GM23338 (cell line): Measurements from ENCODE around the gene RPN2. TPM values are rescaled to one million over a fixed set of nuclear protein-coding genes. Genes with fewer than 3 reads are reported as not detected.

Source experiments
- ATAC-seq: fragments of 200-7000 bp; cut with Tn5 transposase; 3 replicates; pipeline ENCODE4 v1.9.1; 2020
- DNase-seq: peaks from one replicate; pipeline ENCODE4 v3.0.0-alpha.2; 2015; ENCODE audit warnings: low spot score
- H2AFZ ChIP-seq: fragments of 200-600 bp; sonication (generic); 2 replicates; pipeline ENCODE4 v1.8.0; 2016; ENCODE audit warnings: antibody characterized with exemption, mild to moderate bottlenecking, moderate library complexity
- H3F3A ChIP-seq: fragments of 200-600 bp; sonication (generic); replicated peaks from 2 replicates; pipeline ENCODE4 v1.8.0; 2017; ENCODE audit warnings: antibody characterized with exemption, mixed run types, low read depth
- H3K27ac ChIP-seq: fragments of 200-600 bp; sonication (generic); 2 replicates; pipeline ENCODE4 v1.6.1; 2016; ENCODE audit warnings: low read depth
- H3K27me3 ChIP-seq: fragments of 200-600 bp; sonication (generic); 2 replicates; pipeline ENCODE4 v1.8.0; 2016; ENCODE audit warnings: mild to moderate bottlenecking, mixed run types, moderate library complexity; ENCODE audit not compliant: insufficient read depth
- H3K36me3 ChIP-seq: fragments of 200-600 bp; sonication (generic); 2 replicates; pipeline ENCODE4 v1.8.0; 2016; ENCODE audit warnings: mild to moderate bottlenecking; ENCODE audit not compliant: insufficient read depth
- H3K4me1 ChIP-seq: fragments of 200-600 bp; sonication (generic); 2 replicates; pipeline ENCODE4 v1.8.0; 2016; ENCODE audit warnings: mild to moderate bottlenecking, moderate library complexity; ENCODE audit not compliant: insufficient read depth
- H3K4me2 ChIP-seq: fragments of 200-600 bp; sonication (generic); 2 replicates; pipeline ENCODE4 v1.7.1; 2017; ENCODE audit warnings: mixed run types
- H3K4me3 ChIP-seq: fragments of 200-600 bp; sonication (generic); 2 replicates; pipeline ENCODE4 v1.6.1; 2016; ENCODE audit warnings: mixed run types
- H3K79me2 ChIP-seq: fragments of 200-600 bp; sonication (generic); replicated peaks from 2 replicates; pipeline ENCODE4 v1.8.0; 2017; ENCODE audit warnings: mild to moderate bottlenecking; ENCODE audit not compliant: insufficient read depth
- H3K9me2 ChIP-seq: fragments of 200-600 bp; sonication (generic); 2 replicates; pipeline ENCODE4 v1.8.0; 2017; ENCODE audit not compliant: insufficient read depth
- H4K20me1 ChIP-seq: fragments of 200-600 bp; sonication (generic); replicated peaks from 2 replicates; pipeline ENCODE4 v1.8.0; 2017; ENCODE audit warnings: mild to moderate bottlenecking; ENCODE audit not compliant: insufficient read depth
- H3K27ac Mint-ChIP-seq: 2 replicates; pipeline ENCODE4 v1.8.0; 2020; ENCODE audit warnings: inconsistent platforms, mild to moderate bottlenecking, moderate library complexity, mixed read lengths
- H3K27me3 Mint-ChIP-seq: 3 replicates; pipeline ENCODE4 v1.8.0; 2022; ENCODE audit warnings: low read depth, mild to moderate bottlenecking, moderate library complexity, mixed read lengths, inconsistent platforms; ENCODE audit not compliant: insufficient read depth, poor library complexity
- H3K36me3 Mint-ChIP-seq: 3 replicates; pipeline ENCODE4 v1.8.0; 2021; ENCODE audit warnings: low read depth, mild to moderate bottlenecking, inconsistent platforms, moderate library complexity, mixed read lengths
- H3K4me1 Mint-ChIP-seq: 3 replicates; pipeline ENCODE4 v1.8.0; 2020; ENCODE audit warnings: mild to moderate bottlenecking, inconsistent platforms, mixed read lengths
- H3K4me3 Mint-ChIP-seq: 3 replicates; pipeline ENCODE4 v1.8.0; 2021; ENCODE audit warnings: moderate library complexity, mild to moderate bottlenecking, inconsistent platforms, mixed read lengths
- H3K9me3 Mint-ChIP-seq: 3 replicates; pipeline ENCODE4 v1.8.0; 2020; ENCODE audit warnings: moderate library complexity, mild to moderate bottlenecking, inconsistent platforms, mixed read lengths
- CREB1 ChIP-seq: fragments of 250-450 bp; sonication (Bioruptor Pico); IDR thresholded peaks from 2 replicates; pipeline ENCODE4 v1.5.0; 2020; ENCODE audit warnings: low read depth, mild to moderate bottlenecking, moderate library complexity
- CTCF ChIP-seq, 2 experiments: fragments of 200-600 bp in 1 of 2; sonication (generic) in 1 of 2; conservative IDR thresholded peaks; 2 replicates each; pipeline versions ENCODE4 v1.5.1 to v1.6.1; 2016 to 2017; ENCODE audit warnings: antibody characterized with exemption in 2 of 2, low read depth in 2 of 2, mild to moderate bottlenecking in 2 of 2, moderate library complexity in 1 of 2
- ETS1 ChIP-seq: IDR thresholded peaks from 2 replicates; pipeline ENCODE4 v1.6.1; 2016; ENCODE audit warnings: antibody characterized with exemption
- EZH2phosphoT487 ChIP-seq: fragments of 200-600 bp; sonication (generic); IDR thresholded peaks from one replicate; pipeline ENCODE4 v1.8.1; 2018; ENCODE audit warnings: antibody characterized with exemption; ENCODE audit not compliant: unreplicated experiment
- JUNB ChIP-seq: IDR thresholded peaks from one replicate; pipeline ENCODE4 v1.6.1; 2016; ENCODE audit warnings: antibody characterized with exemption; ENCODE audit not compliant: unreplicated experiment
- NANOG ChIP-seq: IDR thresholded peaks from 2 replicates; pipeline ENCODE4 v1.6.1; 2016; ENCODE audit warnings: antibody characterized with exemption, borderline replicate concordance
- POLR2AphosphoS5 ChIP-seq: IDR thresholded peaks from 2 replicates; pipeline ENCODE4 v1.6.1; 2016; ENCODE audit warnings: antibody characterized with exemption, low read depth
- REST ChIP-seq: IDR thresholded peaks from one replicate; pipeline ENCODE4 v1.6.1; 2018; ENCODE audit warnings: antibody characterized with exemption; ENCODE audit not compliant: unreplicated experiment
- STAT1 ChIP-seq: IDR thresholded peaks from one replicate; pipeline ENCODE4 v1.6.1; 2016; ENCODE audit warnings: antibody characterized with exemption; ENCODE audit not compliant: unreplicated experiment
- ZNF114 ChIP-seq: fragments of 250-450 bp; sonication (Bioruptor Pico); IDR thresholded peaks from 2 replicates; pipeline ENCODE4 v1.5.0; 2020; ENCODE audit warnings: mild to moderate bottlenecking, moderate library complexity
- polyA plus RNA-seq: library from polyadenylated mRNA; unstranded; fragments of >200 nt; fragmentation: Nextera tagmentation; extraction: Ambion mirVana; gene quantifications from 2 replicates; pipeline ENCODE4 v1.2.1, GENCODE V29; 2016
- total RNA-seq: library from RNA; depleted of rRNA; stranded (reverse); fragments of >200 nt; shearing (Covaris generic); gene quantifications from 2 replicates; pipeline ENCODE4 v1.2.3, GENCODE V29; 2014

Gene RPN2
- total and polyA plus RNA-seq, 2 experiments from 2014 or later, result 244 to 302 TPM

- TF ChIP-seq CTCF (conservative IDR thresholded peaks at IDR 0.05; ENCODE audit: low read depth in 2 of 2), result no peak
- TF ChIP-seq REST, result no peak
Measured at GRCh38 chr20:37193226-37193625, 14.1 kb downstream of the RPN2 start (continued).

GRCh38 chr20:37193821-37194220 is 14.7 kb downstream of the RPN2 start:
- peaks cover 79% of the 10 kb centered on the region for H4K20me1 ChIP-seq
- ATAC-seq, result no peak
- TF ChIP-seq REST, result no peak
- TF ChIP-seq CREB1, result no peak
- no peak for TF ChIP-seq STAT1
- TF ChIP-seq JUNB, result no peak
- no peak for TF ChIP-seq ETS1
- no peak for TF ChIP-seq EZH2phosphoT487
- no peak for TF ChIP-seq NANOG
- no peak for TF ChIP-seq ZNF114
- TF ChIP-seq POLR2AphosphoS5, result no peak
- TF ChIP-seq CTCF (conservative IDR thresholded peaks at IDR 0.05; ENCODE audit: low read depth in 2 of 2), result no peak

More at GRCh38 chr20:37193821-37194220, 14.7 kb downstream of the RPN2 start:
- Mint-ChIP-seq H3K4me1 (peaks cover 34% of the 10 kb centered on the region), H3K27me3 (peaks cover 10% of the 10 kb centered on the region), H3K36me3 (peaks cover 54% of the 10 kb centered on the region), H3K4me3 (no peak overlapping the region; the same call in 2 of the 3 replicates), H3K9me3 (no peaks in the 10 kb centered on the region), H3K27ac (peak overlapping the region; percentile 92)
- peaks cover 98% of the 10 kb centered on the region for H3K79me2 ChIP-seq
- H3K4me3 ChIP-seq, result no peak overlapping the region
- 0 out of 2 replicates have a peak overlapping the region, but pooled peaks have one; percentile 73 for H3K27ac ChIP-seq
- no peaks in the 10 kb centered on the region for H3K27me3 ChIP-seq
- H3K36me3 ChIP-seq, result peaks cover 10% of the 10 kb centered on the region
- no peak overlapping the region for H3K4me2 ChIP-seq
- DNase-seq, result no peak
- H2AFZ ChIP-seq, result no peak overlapping the region
- no peaks in the 10 kb centered on the region for H3K9me2 ChIP-seq
- peaks cover 19% of the 10 kb centered on the region; the same call in 1 of the 2 replicates for H3K4me1 ChIP-seq
- H3F3A ChIP-seq, result peaks cover 13% of the 10 kb centered on the region
